Measurements from ENCODE around the gene IARS2. TPM values are rescaled to one million over a fixed set of nuclear protein-coding genes. Genes with fewer than 3 reads are reported as not detected.
"Not testable (repeated sequence)": the region's sequence is repeated elsewhere in the genome, so short reads cannot be mapped to it uniquely, and the experiment has no call there.

IARS2 gene
- total RNA-seq, 4 donors from 2014 or later: 54.8 to 87.7 (median 75.4) TPM

- H3K4me3 ChIP-seq: no peak overlapping the region
- WGBS: 97% methylated on average over 3 of the region's 3 CpGs
- DNase-seq (ENCODE audit: extremely low spot score): no peak
- H3K36me3 ChIP-seq: peaks cover 27 to 80% (median 55%) of the 10 kb centered on the region in 4 donors
- intact Hi-C loops (cut with DNase I): no loop called here
- no peak overlapping the region for H3K27ac ChIP-seq (replicated peaks in 1 of 4)
- no peaks in the 10 kb centered on the region for H3K4me1 ChIP-seq
- H3K9me3 ChIP-seq: no peaks in the 10 kb centered on the region
- H3K27me3 ChIP-seq: no peaks in the 10 kb centered on the region
- TF ChIP-seq CTCF (IDR thresholded peaks at IDR 0.05) (no peak), POLR2A (IDR thresholded peaks at IDR 0.05; ENCODE audit: low read depth) (no peak), EP300 (IDR thresholded peaks at IDR 0.05) (no peak), POLR2AphosphoS5 (IDR thresholded peaks at IDR 0.05) (no peak)
These were observed 65.1 kb downstream of the IARS2 start for GRCh38 chr1:220159041-220159440.

- peaks cover 25 to 80% (median 46%) of the 10 kb centered on the region in 4 donors for H3K36me3 ChIP-seq
- H3K27me3 ChIP-seq: no peaks in the 10 kb centered on the region
- WGBS: 96% methylated on average over 1 of the region's 1 CpG
- intact Hi-C loops (cut with DNase I): no loop called here
- no peaks in the 10 kb centered on the region for H3K9me3 ChIP-seq
- H3K4me1 ChIP-seq: no peaks in the 10 kb centered on the region
- DNase-seq (ENCODE audit: extremely low spot score): no peak
- no peak for TF ChIP-seq CTCF (IDR thresholded peaks at IDR 0.05)
- TF ChIP-seq EP300 (IDR thresholded peaks at IDR 0.05): no peak
- TF ChIP-seq POLR2AphosphoS5 (IDR thresholded peaks at IDR 0.05): no peak
- no peak for TF ChIP-seq POLR2A (IDR thresholded peaks at IDR 0.05; ENCODE audit: low read depth)
- H3K27ac ChIP-seq (replicated peaks in 1 of 4): no peak overlapping the region
- H3K4me3 ChIP-seq: no peak overlapping the region
These were observed 66.1 kb downstream of the IARS2 start for GRCh38 chr1:220160027-220160426.

- Histone ChIP-seq H3K9me3 (no peaks in the 10 kb centered on the region), H3K4me3 (no peak overlapping the region), H3K27ac (replicated peaks in 1 of 4) (no peak overlapping the region), H3K36me3 (peaks cover 17 to 78% (median 47%) of the 10 kb centered on the region in 4 donors), H3K27me3 (no peaks in the 10 kb centered on the region), H3K4me1 (no peaks in the 10 kb centered on the region)
- intact Hi-C loops (cut with DNase I): no loop called here
- 84% methylated on average over 1 of the region's 1 CpG for WGBS
- DNase-seq (ENCODE audit: extremely low spot score): no peak
- TF ChIP-seq CTCF (IDR thresholded peaks at IDR 0.05) (no peak), EP300 (IDR thresholded peaks at IDR 0.05) (no peak)
These were observed 70.2 kb downstream of the IARS2 start for GRCh38 chr1:220164116-220164515.

GRCh38 chr1:220164517-220164916, 70.6 kb downstream of the IARS2 start:
- TF ChIP-seq POLR2AphosphoS5 (IDR thresholded peaks at IDR 0.05) (no peak), CTCF (IDR thresholded peaks at IDR 0.05) (no peak), EP300 (IDR thresholded peaks at IDR 0.05) (no peak), POLR2A (IDR thresholded peaks at IDR 0.05; ENCODE audit: low read depth) (no peak)
- Histone ChIP-seq H3K4me3 (no peak overlapping the region), H3K9me3 (no peaks in the 10 kb centered on the region), H3K4me1 (no peaks in the 10 kb centered on the region), H3K36me3 (peaks cover 15 to 80% (median 48%) of the 10 kb centered on the region in 4 donors), H3K27me3 (no peaks in the 10 kb centered on the region), H3K27ac (replicated peaks in 1 of 4) (no peak overlapping the region)
- WGBS: 70% methylated on average over 2 of the region's 2 CpGs
- intact Hi-C loops (cut with DNase I): no loop called here
- DNase-seq (ENCODE audit: extremely low spot score): no peak

- peaks cover 34 to 80% (median 56%) of the 10 kb centered on the region in 4 donors for H3K36me3 ChIP-seq
- DNase-seq (ENCODE audit: extremely low spot score): no peak
- no peak overlapping the region for H3K27ac ChIP-seq (replicated peaks in 1 of 4)
- WGBS: 94% methylated on average over 4 of the region's 4 CpGs
- no peaks in the 10 kb centered on the region for H3K27me3 ChIP-seq
- TF ChIP-seq POLR2A (IDR thresholded peaks at IDR 0.05; ENCODE audit: low read depth): no peak
- no peak overlapping the region for H3K4me3 ChIP-seq
- H3K9me3 ChIP-seq: no peaks in the 10 kb centered on the region
- intact Hi-C loops (cut with DNase I): no loop called here
- H3K4me1 ChIP-seq: no peaks in the 10 kb centered on the region
These were observed 72.9 kb downstream of the IARS2 start for GRCh38 chr1:220166853-220167252.

GRCh38 chr1:220169887-220170286, 76.0 kb downstream of the IARS2 start:
- peaks cover 41 to 78% (median 62%) of the 10 kb centered on the region in 4 donors for H3K36me3 ChIP-seq
- H3K27me3 ChIP-seq; intact Hi-C loops (cut with DNase I); DNase-seq (ENCODE audit: extremely low spot score); H3K4me3 ChIP-seq; H3K4me1 ChIP-seq; H3K9me3 ChIP-seq; H3K27ac ChIP-seq (replicated peaks in 1 of 4): not testable (repeated sequence)
- WGBS: 97% methylated on average over 4 of the region's 4 CpGs
